IPS DF 19.7 (cell line): ENCODE results near the gene MKI67.
A peak's percentile ranks its signal among the peaks of the same experiment; 100 is the strongest.

ENCODE experiments used
- DNase-seq: peaks from one replicate; pipeline ENCODE4 v3.0.0-alpha.2; 2013; ENCODE audit warnings: low read depth, low spot score

MKI67 gene

GRCh38 chr10:128052696-128053095 lies 73.5 kb downstream of the MKI67 start:
- DNase-seq: no peak

- DNase-seq: no peak
Observed at GRCh38 chr10:128051548-128051947, 74.7 kb downstream of the MKI67 start.

GRCh38 chr10:128050936-128051335 lies 75.3 kb downstream of the MKI67 start:
- no peak for DNase-seq

GRCh38 chr10:128050121-128050516 lies 76.1 kb downstream of the MKI67 start:
- no peak for DNase-seq

GRCh38 chr10:128049226-128050120 lies 76.8 kb downstream of the MKI67 start:
- no peak for DNase-seq

GRCh38 chr10:128048819-128049210 lies 77.4 kb downstream of the MKI67 start:
- no peak for DNase-seq

- no peak for DNase-seq
Observed at GRCh38 chr10:128047991-128048818, 78.0 kb downstream of the MKI67 start.

GRCh38 chr10:128047351-128047750 lies 78.9 kb downstream of the MKI67 start:
- peak; percentile 50 for DNase-seq

GRCh38 chr10:128046953-128047290 lies 79.3 kb downstream of the MKI67 start:
- no peak for DNase-seq
